ENCODE data around the gene BCL7C.

Gene BCL7C

GRCh38 chr16:30902029-30902972, 8.4 kb upstream of the BCL7C start:
- Histone ChIP-seq H3K4me1 (ENCODE audit: control insufficient read depth in 1 of 2, insufficient read depth in 2 of 2, low read length in 2 of 2) (peaks cover 0 to 16% of the 10 kb centered on the region in 2 donors), H3K9me3 (ENCODE audit: control insufficient read depth in 1 of 2, low read length in 2 of 2) (no peaks in the 10 kb centered on the region), H3K27me3 (ENCODE audit: low read depth, low read length) (no peaks in the 10 kb centered on the region), H3K4me3 (ENCODE audit: low read depth in 1 of 2, low read length in 2 of 2) (peak overlapping the region; percentile 55 to 59), H3K27ac (ENCODE audit: low read length) (no peak overlapping the region), H3K36me3 (ENCODE audit: control insufficient read depth in 1 of 2, insufficient read depth in 2 of 2, low read length in 2 of 2) (no peaks in the 10 kb centered on the region)

- H3K4me1 ChIP-seq (ENCODE audit: control insufficient read depth in 1 of 2, insufficient read depth in 2 of 2, low read length in 2 of 2), result peaks cover 0 to 19% of the 10 kb centered on the region in 2 donors
These were observed 7.5 kb upstream of the BCL7C start for GRCh38 chr16:30901201-30902028.

DNA sequence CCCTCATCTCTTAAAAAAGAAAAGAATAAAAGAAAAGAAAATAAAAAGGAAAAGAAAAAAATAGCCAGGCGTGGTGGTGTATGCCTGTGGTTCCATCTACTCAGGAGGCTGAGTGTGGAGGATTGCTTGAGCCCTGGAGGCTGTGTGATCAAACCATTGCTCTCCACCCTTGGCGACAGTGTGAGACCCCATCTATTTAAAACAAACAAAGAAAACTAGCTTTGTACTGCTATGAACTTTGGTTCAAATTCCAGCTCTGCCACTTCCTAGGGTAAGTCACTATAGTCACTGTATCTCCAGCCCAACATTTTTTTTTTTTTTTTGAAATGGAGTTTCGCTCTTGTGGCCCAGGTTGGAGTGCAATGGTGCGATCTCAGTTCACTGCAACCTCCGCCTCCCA, 6.7 kb upstream of the BCL7C start:
- no peaks in the 10 kb centered on the region for H3K27me3 ChIP-seq (ENCODE audit: low read depth, low read length)
- H3K9me3 ChIP-seq (ENCODE audit: control insufficient read depth in 1 of 2, low read length in 2 of 2), result no peaks in the 10 kb centered on the region
- no peak overlapping the region for H3K4me3 ChIP-seq (ENCODE audit: low read depth in 1 of 2, low read length in 2 of 2)
- H3K27ac ChIP-seq (ENCODE audit: low read length), result no peak overlapping the region
- H3K4me1 ChIP-seq (ENCODE audit: control insufficient read depth in 1 of 2, insufficient read depth in 2 of 2, low read length in 2 of 2), result peaks cover 3 to 22% of the 10 kb centered on the region in 2 donors
- peaks cover 0 to 8% of the 10 kb centered on the region in 2 donors for H3K36me3 ChIP-seq (ENCODE audit: control insufficient read depth in 1 of 2, insufficient read depth in 2 of 2, low read length in 2 of 2)

More at GRCh38 chr16:30901201-30902028, 7.5 kb upstream of the BCL7C start:
- H3K27me3 ChIP-seq (ENCODE audit: low read depth, low read length), result no peaks in the 10 kb centered on the region
- no peak overlapping the region for H3K27ac ChIP-seq (ENCODE audit: low read length)
- H3K4me3 ChIP-seq (ENCODE audit: low read depth in 1 of 2, low read length in 2 of 2), result peak overlapping the region; percentile 31 to 56
- no peaks in the 10 kb centered on the region for H3K9me3 ChIP-seq (ENCODE audit: control insufficient read depth in 1 of 2, low read length in 2 of 2)
- peaks cover 0 to 5% of the 10 kb centered on the region in 2 donors for H3K36me3 ChIP-seq (ENCODE audit: control insufficient read depth in 1 of 2, insufficient read depth in 2 of 2, low read length in 2 of 2)

GRCh38 chr16:30899794-30900193, 5.9 kb upstream of the BCL7C start:
- no peak overlapping the region for H3K27ac ChIP-seq (ENCODE audit: low read length)
- H3K36me3 ChIP-seq (ENCODE audit: control insufficient read depth in 1 of 2, insufficient read depth in 2 of 2, low read length in 2 of 2), result peaks cover 0 to 8% of the 10 kb centered on the region in 2 donors
- no peaks in the 10 kb centered on the region for H3K9me3 ChIP-seq (ENCODE audit: control insufficient read depth in 1 of 2, low read length in 2 of 2)
- H3K27me3 ChIP-seq (ENCODE audit: low read depth, low read length), result no peaks in the 10 kb centered on the region
- no peak overlapping the region for H3K4me3 ChIP-seq (ENCODE audit: low read depth in 1 of 2, low read length in 2 of 2)
- H3K4me1 ChIP-seq (ENCODE audit: control insufficient read depth in 1 of 2, insufficient read depth in 2 of 2, low read length in 2 of 2), result peaks cover 11 to 28% of the 10 kb centered on the region in 2 donors

DNA sequence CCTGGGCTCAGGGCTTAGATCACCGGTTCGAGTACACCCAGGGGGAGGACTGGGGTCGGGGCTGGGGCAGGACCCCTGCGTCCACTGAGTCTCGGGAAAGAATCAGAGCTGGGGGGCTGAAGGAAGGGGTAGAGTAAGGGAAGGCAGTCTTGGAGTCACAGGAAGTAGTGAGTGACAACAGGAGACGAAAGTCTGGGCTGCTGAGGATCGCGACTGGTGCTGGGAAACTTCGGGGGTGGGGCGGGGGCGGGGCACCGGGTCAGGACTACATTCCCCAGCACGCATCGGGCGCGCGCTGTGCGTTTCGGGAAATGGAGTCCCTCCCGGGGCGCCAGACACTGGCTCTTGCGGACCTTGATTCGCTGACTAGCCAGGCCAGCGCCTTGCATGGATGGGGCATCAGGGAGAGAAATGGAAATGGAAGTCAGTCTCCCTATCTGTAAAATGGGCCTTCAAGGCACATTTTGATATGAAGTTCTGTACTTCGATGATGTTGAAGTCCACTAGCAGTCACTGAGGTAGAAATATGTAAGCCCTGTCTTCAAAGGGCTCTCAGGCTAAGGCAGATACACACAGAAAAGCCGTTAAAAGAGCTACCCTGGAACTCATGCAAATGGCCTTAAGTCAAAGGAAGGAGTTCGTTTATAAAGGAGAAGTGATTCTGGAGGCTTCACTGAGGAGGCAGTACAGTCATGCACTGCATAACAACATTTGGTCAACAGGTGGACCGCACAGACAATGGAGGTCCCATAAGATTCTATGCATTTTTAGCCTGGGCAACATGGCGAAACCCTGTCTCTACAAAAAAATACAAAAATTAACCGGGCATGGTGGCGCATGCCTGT, 3.2 kb upstream of the BCL7C start:
- Histone ChIP-seq H3K36me3 (ENCODE audit: control insufficient read depth in 1 of 2, insufficient read depth in 2 of 2, low read length in 2 of 2) (peaks cover 0 to 8% of the 10 kb centered on the region in 2 donors), H3K27me3 (ENCODE audit: low read depth, low read length) (no peaks in the 10 kb centered on the region), H3K9me3 (ENCODE audit: control insufficient read depth in 1 of 2, low read length in 2 of 2) (no peaks in the 10 kb centered on the region), H3K4me3 (ENCODE audit: low read depth in 1 of 2, low read length in 2 of 2) (peak overlapping the region; percentile 64 to 73), H3K4me1 (ENCODE audit: control insufficient read depth in 1 of 2, insufficient read depth in 2 of 2, low read length in 2 of 2) (peaks cover 25 to 34% of the 10 kb centered on the region in 2 donors), H3K27ac (ENCODE audit: low read length) (peak overlapping the region; percentile 94)

- no peaks in the 10 kb centered on the region for H3K9me3 ChIP-seq (ENCODE audit: control insufficient read depth in 1 of 2, low read length in 2 of 2)
- peak within 1 kb of the TSS; percentile 64 to 73 for H3K4me3 ChIP-seq (ENCODE audit: low read depth in 1 of 2, low read length in 2 of 2)
- H3K36me3 ChIP-seq (ENCODE audit: control insufficient read depth in 1 of 2, insufficient read depth in 2 of 2, low read length in 2 of 2), result peaks cover 0 to 8% of the 10 kb centered on the region in 2 donors
- peaks cover 25 to 34% of the 10 kb centered on the region in 2 donors for H3K4me1 ChIP-seq (ENCODE audit: control insufficient read depth in 1 of 2, insufficient read depth in 2 of 2, low read length in 2 of 2)
- H3K27me3 ChIP-seq (ENCODE audit: low read depth, low read length), result no peaks in the 10 kb centered on the region
- peak within 1 kb of the TSS; percentile 94 for H3K27ac ChIP-seq (ENCODE audit: low read length)
These were observed 2.5 kb upstream of the BCL7C start, which contains the start of gene CTF1 for GRCh38 chr16:30896261-30896888. Gene CTF1, plus strand, starts transcription at chr16:30896614. Its CDS starts 30 bp downstream, at chr16:30896644.

DNA sequence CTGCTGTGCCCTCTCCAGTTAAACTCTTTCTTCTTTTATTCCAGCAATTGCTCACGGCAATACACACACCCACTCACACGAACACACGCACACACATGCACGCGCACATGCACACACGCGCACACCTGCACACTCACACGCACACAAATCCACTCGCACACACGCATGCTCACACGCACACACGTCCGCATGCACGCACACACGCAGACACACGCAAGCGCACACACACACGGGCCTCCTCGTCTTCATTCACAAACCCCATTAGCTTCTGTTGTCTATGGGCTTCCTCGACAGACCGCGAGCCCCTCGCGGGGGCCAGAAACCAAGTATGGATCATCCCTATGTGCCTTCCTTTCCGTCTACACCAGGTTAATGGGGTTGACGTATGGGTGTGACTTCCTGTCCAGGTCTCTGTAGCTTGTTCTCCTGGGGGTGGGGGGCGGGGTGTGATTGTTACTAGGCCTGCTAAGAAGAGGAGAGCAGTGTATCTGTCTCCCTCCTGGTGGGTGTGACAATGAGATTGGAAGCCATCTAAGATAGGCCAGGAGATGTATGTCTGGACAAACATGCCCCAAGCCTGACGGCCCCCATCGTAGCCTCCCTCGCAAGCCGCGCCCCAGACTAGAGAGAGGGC, 1.9 kb upstream of the BCL7C start:
- peak overlapping the region; percentile 94 for H3K27ac ChIP-seq (ENCODE audit: low read length)
- H3K9me3 ChIP-seq (ENCODE audit: control insufficient read depth in 1 of 2, low read length in 2 of 2), result no peaks in the 10 kb centered on the region
- peaks cover 0 to 8% of the 10 kb centered on the region in 2 donors for H3K36me3 ChIP-seq (ENCODE audit: control insufficient read depth in 1 of 2, insufficient read depth in 2 of 2, low read length in 2 of 2)
- no peaks in the 10 kb centered on the region for H3K27me3 ChIP-seq (ENCODE audit: low read depth, low read length)
- H3K4me3 ChIP-seq (ENCODE audit: low read depth in 1 of 2, low read length in 2 of 2), result peak overlapping the region; percentile 64 to 73
- H3K4me1 ChIP-seq (ENCODE audit: control insufficient read depth in 1 of 2, insufficient read depth in 2 of 2, low read length in 2 of 2), result peaks cover 25 to 34% of the 10 kb centered on the region in 2 donors

GRCh38 chr16:30894540-30895368, 877 bp upstream of the BCL7C start:
- no peaks in the 10 kb centered on the region for H3K27me3 ChIP-seq (ENCODE audit: low read depth, low read length)
- peaks cover 25 to 34% of the 10 kb centered on the region in 2 donors for H3K4me1 ChIP-seq (ENCODE audit: control insufficient read depth in 1 of 2, insufficient read depth in 2 of 2, low read length in 2 of 2)
- H3K27ac ChIP-seq (ENCODE audit: low read length), result peak overlapping the region; percentile 76
- no peaks in the 10 kb centered on the region for H3K9me3 ChIP-seq (ENCODE audit: control insufficient read depth in 1 of 2, low read length in 2 of 2)
- peak overlapping the region; percentile 52 to 54 for H3K4me3 ChIP-seq (ENCODE audit: low read depth in 1 of 2, low read length in 2 of 2)
- H3K36me3 ChIP-seq (ENCODE audit: control insufficient read depth in 1 of 2, insufficient read depth in 2 of 2, low read length in 2 of 2), result peaks cover 0 to 9% of the 10 kb centered on the region in 2 donors

DNA sequence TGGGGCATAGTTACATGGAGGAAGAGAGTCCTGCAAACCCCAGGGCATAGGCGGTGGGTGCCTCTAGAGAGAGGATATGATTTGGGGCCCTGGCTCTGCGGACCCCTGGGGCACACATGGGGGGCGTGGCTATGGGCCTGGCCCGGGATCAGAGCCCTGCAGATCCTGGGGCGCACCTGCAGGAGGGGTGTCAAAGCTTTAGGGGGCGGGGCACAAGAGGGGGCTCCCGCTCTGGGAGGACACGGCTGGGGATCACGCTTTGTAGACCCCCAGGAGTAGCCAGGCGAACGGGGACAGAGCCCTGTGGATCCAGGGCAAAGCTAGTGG, 497 bp downstream of the BCL7C start:
- no peaks in the 10 kb centered on the region for H3K27me3 ChIP-seq (ENCODE audit: low read depth, low read length)
- peaks cover 6 to 22% of the 10 kb centered on the region in 2 donors for H3K36me3 ChIP-seq (ENCODE audit: control insufficient read depth in 1 of 2, insufficient read depth in 2 of 2, low read length in 2 of 2)
- peak overlapping the region; percentile 69 for H3K27ac ChIP-seq (ENCODE audit: low read length)
- peak overlapping the region; percentile 73 to 89 for H3K4me3 ChIP-seq (ENCODE audit: low read depth in 1 of 2, low read length in 2 of 2)
- no peaks in the 10 kb centered on the region for H3K9me3 ChIP-seq (ENCODE audit: control insufficient read depth in 1 of 2, low read length in 2 of 2)
- peaks cover 25 to 34% of the 10 kb centered on the region in 2 donors for H3K4me1 ChIP-seq (ENCODE audit: control insufficient read depth in 1 of 2, insufficient read depth in 2 of 2, low read length in 2 of 2)
